ENCODE data around the gene USP36.

USP36 gene

GRCh38 chr17:78818932-78819331 is 21.7 kb downstream of the USP36 start:
- Histone ChIP-seq H3K79me2 (ENCODE audit: low read length) (peaks cover 9% of the 10 kb centered on the region), H3K36me3 (replicated peaks; ENCODE audit: low read depth, low read length) (peaks cover 66% of the 10 kb centered on the region), H3K9me3 (ENCODE audit: insufficient read depth, low read length) (no peaks in the 10 kb centered on the region), H3K4me2 (ENCODE audit: low read length) (no peak overlapping the region), H2AFZ (ENCODE audit: low read depth, low read length) (no peak overlapping the region), H3K9ac (ENCODE audit: low read length) (no peak overlapping the region), H3K27me3 (ENCODE audit: low read depth, low read length) (no peaks in the 10 kb centered on the region), H4K20me1 (ENCODE audit: insufficient read depth, low read length) (peaks cover 9% of the 10 kb centered on the region; the same call in 1 of the 2 replicates), H3K4me3 (ENCODE audit: low read length) (no peak overlapping the region), H3K27ac (ENCODE audit: low read length) (no peak overlapping the region), H3K4me1 (ENCODE audit: low read length) (no peaks in the 10 kb centered on the region)
- TF ChIP-seq EZH2phosphoT487 (IDR thresholded peaks at IDR 0.05; ENCODE audit: low read depth) (no peak), CTCF (IDR thresholded peaks at IDR 0.05; ENCODE audit: low read depth, low read length) (no peak)

DNA sequence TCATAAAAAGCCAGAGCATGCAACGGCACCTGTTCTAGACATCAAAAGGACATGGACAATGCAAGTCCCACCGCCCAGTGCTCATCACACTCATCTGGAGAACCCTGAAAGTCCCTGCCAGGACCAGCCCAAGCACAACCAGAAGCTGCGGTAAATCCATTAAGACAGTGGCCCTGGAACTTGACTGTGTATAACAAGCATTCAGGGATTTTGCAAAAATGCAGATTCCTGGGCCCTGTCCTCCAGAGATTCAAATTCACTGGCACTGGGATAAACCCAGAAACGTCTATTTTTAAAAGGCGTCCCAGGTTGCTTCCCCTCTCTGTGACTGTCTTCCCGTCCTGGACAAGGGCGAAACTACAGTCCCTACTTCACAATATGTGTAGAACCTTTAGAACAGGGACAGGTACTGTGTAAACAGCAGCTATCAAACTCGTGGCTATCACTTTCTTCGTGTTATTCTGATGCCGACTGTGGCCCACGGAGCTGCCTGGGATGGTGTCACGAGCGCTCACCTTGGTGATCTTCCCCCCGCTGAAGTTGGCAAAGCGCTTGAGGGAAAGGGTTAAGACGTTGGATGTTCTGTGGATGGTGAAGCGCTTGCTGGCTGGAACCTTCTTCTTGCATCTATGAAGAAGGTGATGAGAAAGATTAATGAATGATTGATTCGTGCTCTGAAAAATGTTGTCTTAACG is 22.3 kb downstream of the USP36 start:
- Histone ChIP-seq H3K27ac (ENCODE audit: low read length) (no peak overlapping the region), H3K4me2 (ENCODE audit: low read length) (no peak overlapping the region), H3K4me3 (ENCODE audit: low read length) (no peak overlapping the region), H3K79me2 (ENCODE audit: low read length) (0 out of 2 replicates have a peak, but pooled peaks cover 3% of the 10 kb centered on the region), H2AFZ (ENCODE audit: low read depth, low read length) (no peak overlapping the region), H3K36me3 (replicated peaks; ENCODE audit: low read depth, low read length) (peaks cover 66% of the 10 kb centered on the region), H3K9me3 (ENCODE audit: insufficient read depth, low read length) (no peaks in the 10 kb centered on the region), H4K20me1 (ENCODE audit: insufficient read depth, low read length) (peaks cover 3% of the 10 kb centered on the region; the same call in 1 of the 2 replicates), H3K9ac (ENCODE audit: low read length) (no peak overlapping the region), H3K4me1 (ENCODE audit: low read length) (no peaks in the 10 kb centered on the region), H3K27me3 (ENCODE audit: low read depth, low read length) (no peaks in the 10 kb centered on the region)
- TF ChIP-seq EZH2phosphoT487 (IDR thresholded peaks at IDR 0.05; ENCODE audit: low read depth) (no peak), CTCF (IDR thresholded peaks at IDR 0.05; ENCODE audit: low read depth, low read length) (no peak)

DNA sequence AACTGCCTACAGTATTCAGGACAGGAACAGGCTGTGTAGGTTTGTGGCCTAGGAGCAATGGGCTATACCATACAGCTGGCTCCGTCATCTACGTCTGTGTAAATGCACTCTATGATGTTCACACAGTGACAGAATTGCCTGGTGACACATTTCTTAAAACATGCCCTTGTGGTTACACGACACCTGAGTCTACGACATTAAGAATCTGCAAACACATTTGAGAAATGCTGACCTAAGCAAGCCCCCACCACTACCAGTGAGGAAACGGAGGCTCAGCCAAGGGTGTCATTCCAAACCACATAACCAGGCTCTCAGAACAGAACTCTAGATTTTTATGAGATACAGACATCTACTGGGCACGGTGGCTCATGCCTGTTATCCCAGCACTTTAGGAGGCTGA is 23.5 kb downstream of the USP36 start:
- Histone ChIP-seq H4K20me1 (ENCODE audit: insufficient read depth, low read length) (no peaks in the 10 kb centered on the region), H3K27me3 (ENCODE audit: low read depth, low read length) (no peaks in the 10 kb centered on the region), H3K4me1 (ENCODE audit: low read length) (no peaks in the 10 kb centered on the region), H3K9me3 (ENCODE audit: insufficient read depth, low read length) (no peaks in the 10 kb centered on the region), H3K9ac (ENCODE audit: low read length) (no peak overlapping the region), H3K4me2 (ENCODE audit: low read length) (no peak overlapping the region), H3K27ac (ENCODE audit: low read length) (no peak overlapping the region), H3K4me3 (ENCODE audit: low read length) (no peak overlapping the region), H2AFZ (ENCODE audit: low read depth, low read length) (no peak overlapping the region), H3K36me3 (replicated peaks; ENCODE audit: low read depth, low read length) (peaks cover 62% of the 10 kb centered on the region), H3K79me2 (ENCODE audit: low read length) (no peaks in the 10 kb centered on the region)
- TF ChIP-seq EZH2phosphoT487 (IDR thresholded peaks at IDR 0.05; ENCODE audit: low read depth) (no peak), CTCF (IDR thresholded peaks at IDR 0.05; ENCODE audit: low read depth, low read length) (no peak)

GRCh38 chr17:78815696-78816095 is 24.9 kb downstream of the USP36 start:
- H3K4me3 ChIP-seq (ENCODE audit: low read length) = no peak overlapping the region
- H3K36me3 ChIP-seq (replicated peaks; ENCODE audit: low read depth, low read length) = peaks cover 61% of the 10 kb centered on the region
- H3K79me2 ChIP-seq (ENCODE audit: low read length) = no peaks in the 10 kb centered on the region
- H2AFZ ChIP-seq (ENCODE audit: low read depth, low read length) = no peak overlapping the region
- no peak for TF ChIP-seq EZH2phosphoT487 (IDR thresholded peaks at IDR 0.05; ENCODE audit: low read depth)
- TF ChIP-seq CTCF (IDR thresholded peaks at IDR 0.05; ENCODE audit: low read depth, low read length) = no peak
- no peaks in the 10 kb centered on the region for H3K4me1 ChIP-seq (ENCODE audit: low read length)
- H3K27ac ChIP-seq (ENCODE audit: low read length) = no peak overlapping the region
- no peaks in the 10 kb centered on the region for H4K20me1 ChIP-seq (ENCODE audit: insufficient read depth, low read length)
- H3K9ac ChIP-seq (ENCODE audit: low read length) = no peak overlapping the region
- H3K4me2 ChIP-seq (ENCODE audit: low read length) = no peak overlapping the region
- no peaks in the 10 kb centered on the region for H3K27me3 ChIP-seq (ENCODE audit: low read depth, low read length)
- H3K9me3 ChIP-seq (ENCODE audit: insufficient read depth, low read length) = no peaks in the 10 kb centered on the region
